HCT116 (cell line): Measurements from ENCODE around the gene ACP3.

ENCODE experiments used
- CEBPB ChIP-seq: IDR thresholded peaks from 2 replicates; pipeline ENCODE4 v1.6.1; 2012; ENCODE audit warnings: low read depth
- EZH2 ChIP-seq: fragments of 200-600 bp; sonication (generic); IDR thresholded peaks from 2 replicates; pipeline ENCODE4 v1.6.1; 2017; ENCODE audit warnings: antibody characterized with exemption, mixed run types
- EZH2phosphoT487 ChIP-seq: fragments of 200-600 bp; IDR thresholded peaks from 2 replicates; pipeline ENCODE4 v1.6.1; 2018; ENCODE audit warnings: antibody characterized with exemption, borderline replicate concordance
- POLR2A ChIP-seq: IDR thresholded peaks from 2 replicates; pipeline ENCODE4 v1.7.0; 2011; ENCODE audit warnings: borderline replicate concordance; ENCODE audit not compliant: insufficient read depth, insufficient read length; ENCODE audit errors: extremely low read depth
- POLR2AphosphoS5 ChIP-seq: IDR thresholded peaks from 2 replicates; pipeline ENCODE4 v1.6.1; 2011; ENCODE audit warnings: mild to moderate bottlenecking, low read depth, low read length, moderate library complexity
- RAD21 ChIP-seq: IDR thresholded peaks from 2 replicates; pipeline ENCODE4 v1.6.1; 2012; ENCODE audit warnings: low read depth, mild to moderate bottlenecking
- SP1 ChIP-seq: IDR thresholded peaks from 2 replicates; pipeline ENCODE4 v1.6.1; 2012; ENCODE audit warnings: low read depth
- ZFX ChIP-seq: fragments of 450-650 bp; IDR thresholded peaks from 2 replicates; pipeline ENCODE4 v1.6.1; 2017
- ZNF274 ChIP-seq: fragments of 200-500 bp; sonication (Bioruptor generic); IDR thresholded peaks from 2 replicates; pipeline ENCODE4 v1.6.1; 2014; ENCODE audit warnings: mild to moderate bottlenecking, low read depth, low read length, inconsistent platforms
- TF ChIP-seq, protein P1 (sequence below), 3 experiments: fragments of 200-600 bp in 1 of 3; sonication (generic) in 1 of 3; IDR thresholded peaks in 2 of 3; conservative IDR thresholded peaks in 1 of 3; 2 replicates each; pipeline ENCODE4 v1.5.1; 2012 to 2017; ENCODE audit warnings: low read depth in 2 of 3, low read length in 2 of 3, antibody characterized with exemption in 1 of 3, borderline replicate concordance in 1 of 3, control low read depth in 1 of 3, mild to moderate bottlenecking in 1 of 3, mixed read lengths in 1 of 3, mixed run types in 1 of 3, moderate library complexity in 1 of 3; ENCODE audit not compliant: insufficient read depth in 1 of 3
- TF ChIP-seq, protein P2 (sequence below): IDR thresholded peaks from 2 replicates; pipeline ENCODE4 v1.6.1; 2011; ENCODE audit warnings: mild to moderate bottlenecking, low read length, moderate library complexity; ENCODE audit not compliant: insufficient replicate concordance; ENCODE audit errors: extremely low read depth
- TF ChIP-seq, protein P3 (sequence below): IDR thresholded peaks from 2 replicates; pipeline ENCODE4 v1.6.1; 2012

DNA sequence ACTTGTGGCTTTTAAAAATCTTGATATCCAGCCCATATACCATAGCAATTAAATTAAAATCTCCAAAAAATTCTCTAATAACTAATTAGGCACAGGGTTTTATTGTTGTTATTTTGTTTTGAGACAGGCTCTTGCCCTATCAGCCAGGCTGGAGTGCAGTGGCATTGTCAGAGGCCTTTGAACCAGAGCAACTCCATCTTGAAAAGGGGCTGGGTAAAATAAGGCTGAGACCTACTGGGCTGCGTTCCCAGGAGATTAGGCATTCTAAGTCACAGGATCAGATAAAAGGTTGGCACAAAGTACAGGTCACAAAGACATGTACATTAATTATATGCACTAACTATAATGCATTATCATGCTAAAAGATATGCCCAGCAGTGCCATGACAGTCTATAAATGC is 31.2 kb upstream of the ACP3 start:
- TF ChIP-seq POLR2AphosphoS5 = no peak
- no peak for TF ChIP-seq RAD21
- TF ChIP-seq, protein P1, sequence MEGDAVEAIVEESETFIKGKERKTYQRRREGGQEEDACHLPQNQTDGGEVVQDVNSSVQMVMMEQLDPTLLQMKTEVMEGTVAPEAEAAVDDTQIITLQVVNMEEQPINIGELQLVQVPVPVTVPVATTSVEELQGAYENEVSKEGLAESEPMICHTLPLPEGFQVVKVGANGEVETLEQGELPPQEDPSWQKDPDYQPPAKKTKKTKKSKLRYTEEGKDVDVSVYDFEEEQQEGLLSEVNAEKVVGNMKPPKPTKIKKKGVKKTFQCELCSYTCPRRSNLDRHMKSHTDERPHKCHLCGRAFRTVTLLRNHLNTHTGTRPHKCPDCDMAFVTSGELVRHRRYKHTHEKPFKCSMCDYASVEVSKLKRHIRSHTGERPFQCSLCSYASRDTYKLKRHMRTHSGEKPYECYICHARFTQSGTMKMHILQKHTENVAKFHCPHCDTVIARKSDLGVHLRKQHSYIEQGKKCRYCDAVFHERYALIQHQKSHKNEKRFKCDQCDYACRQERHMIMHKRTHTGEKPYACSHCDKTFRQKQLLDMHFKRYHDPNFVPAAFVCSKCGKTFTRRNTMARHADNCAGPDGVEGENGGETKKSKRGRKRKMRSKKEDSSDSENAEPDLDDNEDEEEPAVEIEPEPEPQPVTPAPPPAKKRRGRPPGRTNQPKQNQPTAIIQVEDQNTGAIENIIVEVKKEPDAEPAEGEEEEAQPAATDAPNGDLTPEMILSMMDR (IDR thresholded peaks at IDR 0.05 in 2 of 3, conservative IDR thresholded peaks at IDR 0.05 in 1 of 3; ENCODE audit: borderline replicate concordance in 1 of 3, insufficient read depth in 1 of 3, low read depth in 2 of 3, low read length in 2 of 3) = no peak
- no peak for TF ChIP-seq POLR2A
- TF ChIP-seq EZH2 = no peak
- TF ChIP-seq, protein P2, sequence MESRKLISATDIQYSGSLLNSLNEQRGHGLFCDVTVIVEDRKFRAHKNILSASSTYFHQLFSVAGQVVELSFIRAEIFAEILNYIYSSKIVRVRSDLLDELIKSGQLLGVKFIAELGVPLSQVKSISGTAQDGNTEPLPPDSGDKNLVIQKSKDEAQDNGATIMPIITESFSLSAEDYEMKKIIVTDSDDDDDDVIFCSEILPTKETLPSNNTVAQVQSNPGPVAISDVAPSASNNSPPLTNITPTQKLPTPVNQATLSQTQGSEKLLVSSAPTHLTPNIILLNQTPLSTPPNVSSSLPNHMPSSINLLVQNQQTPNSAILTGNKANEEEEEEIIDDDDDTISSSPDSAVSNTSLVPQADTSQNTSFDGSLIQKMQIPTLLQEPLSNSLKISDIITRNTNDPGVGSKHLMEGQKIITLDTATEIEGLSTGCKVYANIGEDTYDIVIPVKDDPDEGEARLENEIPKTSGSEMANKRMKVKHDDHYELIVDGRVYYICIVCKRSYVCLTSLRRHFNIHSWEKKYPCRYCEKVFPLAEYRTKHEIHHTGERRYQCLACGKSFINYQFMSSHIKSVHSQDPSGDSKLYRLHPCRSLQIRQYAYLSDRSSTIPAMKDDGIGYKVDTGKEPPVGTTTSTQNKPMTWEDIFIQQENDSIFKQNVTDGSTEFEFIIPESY = no peak
- no peak for TF ChIP-seq ZNF274
- no peak for TF ChIP-seq SP1
- TF ChIP-seq EZH2phosphoT487 = no peak
- TF ChIP-seq, protein P3, sequence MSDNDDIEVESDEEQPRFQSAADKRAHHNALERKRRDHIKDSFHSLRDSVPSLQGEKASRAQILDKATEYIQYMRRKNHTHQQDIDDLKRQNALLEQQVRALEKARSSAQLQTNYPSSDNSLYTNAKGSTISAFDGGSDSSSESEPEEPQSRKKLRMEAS = no peak
- TF ChIP-seq ZFX = no peak
- TF ChIP-seq CEBPB = no peak
